GM21515 (cell line): ENCODE measurements around the gene LEPROT.

ENCODE experiments used
- ATAC-seq: cut with Tn5 transposase; IDR thresholded peaks from one replicate; pipeline ENCODE4 v1.9.1; 2021; ENCODE audit not compliant: unreplicated experiment

Gene LEPROT

DNA sequence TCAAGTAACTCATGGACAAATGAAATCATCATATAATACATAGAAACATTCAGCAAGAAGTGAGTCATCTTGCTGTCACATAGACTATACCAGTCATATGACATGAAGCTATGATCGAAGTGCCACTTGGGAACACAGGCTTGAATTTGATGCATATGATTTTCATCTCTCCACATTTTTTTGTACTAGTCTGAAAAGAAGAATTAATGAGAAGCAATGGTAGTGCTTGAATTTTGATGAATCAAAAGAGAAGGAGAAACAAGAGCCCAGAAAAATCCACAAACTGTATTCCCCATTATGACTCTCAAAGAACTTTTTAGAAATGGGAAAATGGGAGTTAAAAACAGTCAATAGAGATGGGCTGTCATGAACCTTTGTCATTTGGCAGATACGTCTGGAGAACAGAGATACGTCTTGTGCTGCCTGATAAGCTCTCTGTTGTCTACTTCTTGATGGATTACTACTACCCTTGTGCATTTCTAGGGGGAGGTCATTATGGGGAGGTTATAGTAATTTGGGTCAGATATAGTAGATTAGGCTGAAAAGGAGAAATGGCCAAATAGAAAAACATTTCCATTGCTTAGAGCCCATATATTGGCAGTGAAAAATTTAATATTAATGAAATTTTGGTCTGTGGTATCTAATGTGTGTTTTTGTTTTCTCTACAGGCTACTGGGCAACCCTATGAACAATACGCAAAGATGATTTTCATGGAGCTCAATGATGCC, 8.0 kb upstream of the LEPROT start:
- no peak for ATAC-seq

DNA sequence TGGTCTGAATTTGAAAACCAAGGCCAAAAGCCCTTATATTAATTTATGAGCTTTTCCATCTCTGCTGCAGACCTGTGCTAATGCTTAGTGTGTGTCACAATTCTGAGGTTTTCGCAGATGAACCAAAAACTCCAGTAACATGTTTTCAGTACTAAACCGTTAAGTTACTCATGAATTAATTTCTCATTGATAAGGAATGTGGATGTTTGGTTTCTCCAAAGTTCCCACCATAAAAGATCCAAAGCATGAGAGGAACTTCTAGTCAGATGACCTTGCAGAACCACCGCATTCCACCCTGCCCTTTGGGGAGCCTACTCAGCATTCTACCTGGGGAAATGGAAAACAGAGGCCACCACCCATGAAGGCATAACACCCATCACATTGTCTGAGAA, 7.5 kb upstream of the LEPROT start:
- no peak for ATAC-seq

DNA sequence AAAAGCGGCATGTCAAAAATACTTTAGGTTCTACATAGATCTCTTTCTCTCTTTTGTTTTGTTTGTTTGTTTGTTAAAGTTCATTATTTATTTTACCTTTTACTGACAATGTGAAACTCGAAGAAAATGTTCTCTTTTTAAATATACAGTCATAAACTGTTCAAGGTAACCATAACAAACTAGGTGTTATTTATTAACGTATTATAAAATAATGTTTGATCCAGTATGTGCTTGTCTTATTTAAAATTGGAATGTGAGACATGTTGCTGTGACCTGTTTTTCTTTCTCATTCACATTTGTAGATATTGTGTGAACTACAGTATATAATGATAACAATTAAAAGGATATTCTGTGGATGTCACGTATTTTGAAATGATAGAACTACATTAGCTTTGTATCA, 5.9 kb upstream of the LEPROT start:
- no peak for ATAC-seq

DNA sequence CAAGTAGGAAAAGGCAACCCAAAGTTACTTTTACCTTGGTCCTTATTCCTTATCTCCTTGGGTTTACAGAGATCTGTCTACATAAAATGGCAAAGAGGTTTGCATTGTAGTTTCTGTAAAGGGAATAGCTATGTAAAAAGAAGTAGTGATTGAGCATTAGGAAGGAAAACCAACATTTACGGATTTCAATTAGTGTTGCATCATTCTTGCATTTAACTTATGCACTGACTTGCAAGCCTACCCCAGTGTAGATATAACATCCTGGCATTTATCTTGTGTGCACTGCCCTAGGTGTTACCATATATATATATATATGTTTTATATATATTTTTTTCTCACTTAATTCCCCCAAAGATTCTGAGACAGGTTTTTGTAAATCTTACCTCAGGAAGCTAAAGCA, 3.7 kb upstream of the LEPROT start:
- no peak for ATAC-seq

DNA sequence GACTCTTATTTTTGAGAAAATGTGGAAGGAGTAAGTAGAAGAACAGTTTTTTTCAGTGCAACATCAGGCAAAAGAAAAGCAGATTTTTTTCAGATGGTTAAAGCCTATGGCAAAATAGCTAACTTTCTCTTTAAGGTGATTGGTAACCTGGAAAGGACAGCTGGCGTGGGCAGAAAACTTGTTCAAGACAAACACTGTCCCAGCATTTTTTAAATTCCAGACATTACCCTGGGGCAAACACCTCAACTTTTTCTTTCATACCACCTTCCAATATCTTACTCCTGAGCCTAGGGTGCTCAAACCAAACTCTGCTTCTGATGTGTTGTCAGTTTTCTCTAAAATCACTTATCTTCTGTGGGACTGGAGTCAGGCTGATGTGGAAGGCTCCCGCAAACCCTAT, 2.7 kb upstream of the LEPROT start:
- ATAC-seq: no peak

DNA sequence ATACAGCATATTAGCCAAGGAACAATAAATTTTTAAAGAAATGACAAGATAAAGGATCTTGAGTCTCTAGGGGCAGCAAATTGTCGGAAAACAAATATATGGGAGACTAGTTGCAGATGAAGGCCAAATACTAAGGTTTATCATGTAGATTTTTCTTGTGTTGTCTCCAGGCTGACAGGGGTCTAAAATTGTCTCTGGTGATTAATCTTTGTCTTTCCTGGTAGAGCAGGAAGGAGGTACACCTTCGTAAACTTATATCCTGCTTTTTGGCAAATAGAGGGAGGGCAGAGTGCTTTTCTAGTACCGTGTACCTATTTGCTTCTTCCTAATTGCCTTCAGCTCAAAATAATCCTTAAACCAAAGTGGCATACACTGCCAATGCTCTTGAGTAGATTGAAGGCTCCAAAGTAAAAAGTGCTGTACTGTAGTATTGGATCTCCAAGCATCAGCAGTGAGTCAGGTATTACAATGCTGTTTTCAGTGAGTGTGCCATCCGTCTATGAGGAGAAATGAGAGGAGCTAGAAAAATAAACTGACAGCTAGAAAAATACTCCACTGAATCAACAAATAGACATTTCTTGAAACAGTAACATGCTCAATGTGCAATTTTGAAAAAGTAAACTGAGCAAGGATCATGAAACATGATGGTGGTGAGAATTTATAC, 1.8 kb upstream of the LEPROT start:
- no peak for ATAC-seq

DNA sequence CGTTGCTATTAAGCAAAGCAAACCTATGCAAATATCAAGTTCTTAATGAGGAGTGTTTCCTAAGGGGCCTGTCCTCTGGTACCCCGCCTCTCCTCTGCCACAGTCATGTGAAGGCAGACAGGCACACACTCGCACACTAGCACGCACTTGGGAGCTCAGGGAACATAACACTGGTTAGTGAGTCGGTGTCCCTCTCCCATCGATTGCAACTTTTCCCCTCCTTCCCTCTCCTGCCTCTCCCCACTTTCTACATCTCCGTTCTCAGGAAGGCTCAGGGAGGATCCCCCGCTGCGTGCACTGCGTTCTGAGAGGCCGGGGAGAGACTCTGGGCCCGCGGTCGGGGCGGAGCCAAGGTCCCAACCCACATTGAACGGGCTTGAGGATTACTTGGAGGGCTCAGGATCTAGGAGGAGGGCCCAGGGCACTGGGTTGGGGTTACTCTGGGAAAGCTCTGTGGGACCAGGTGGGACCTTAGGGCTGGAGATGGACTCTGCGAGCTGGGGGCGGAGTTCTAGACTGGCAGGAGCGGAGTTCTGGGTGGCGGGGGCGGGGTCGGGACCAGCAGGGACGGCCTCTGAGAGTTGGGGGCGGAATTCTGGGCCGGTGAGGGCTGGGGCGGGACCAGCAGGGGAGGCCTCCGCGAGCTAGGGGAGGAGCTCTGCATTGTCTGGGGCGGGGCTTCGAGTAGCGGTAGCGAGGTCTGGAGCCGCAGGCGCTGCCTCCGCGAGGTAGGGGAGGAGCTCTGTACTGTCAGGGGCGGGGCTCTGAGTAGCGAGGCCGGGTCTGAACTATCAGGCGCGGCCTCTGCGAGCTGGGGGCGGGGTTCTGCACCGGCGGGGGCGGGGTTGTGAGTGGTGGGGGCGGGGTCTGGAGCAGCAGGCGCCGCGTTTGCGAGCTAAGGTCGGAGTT, 533 bp upstream of the LEPROT start:
- peak; percentile 94 for ATAC-seq

DNA sequence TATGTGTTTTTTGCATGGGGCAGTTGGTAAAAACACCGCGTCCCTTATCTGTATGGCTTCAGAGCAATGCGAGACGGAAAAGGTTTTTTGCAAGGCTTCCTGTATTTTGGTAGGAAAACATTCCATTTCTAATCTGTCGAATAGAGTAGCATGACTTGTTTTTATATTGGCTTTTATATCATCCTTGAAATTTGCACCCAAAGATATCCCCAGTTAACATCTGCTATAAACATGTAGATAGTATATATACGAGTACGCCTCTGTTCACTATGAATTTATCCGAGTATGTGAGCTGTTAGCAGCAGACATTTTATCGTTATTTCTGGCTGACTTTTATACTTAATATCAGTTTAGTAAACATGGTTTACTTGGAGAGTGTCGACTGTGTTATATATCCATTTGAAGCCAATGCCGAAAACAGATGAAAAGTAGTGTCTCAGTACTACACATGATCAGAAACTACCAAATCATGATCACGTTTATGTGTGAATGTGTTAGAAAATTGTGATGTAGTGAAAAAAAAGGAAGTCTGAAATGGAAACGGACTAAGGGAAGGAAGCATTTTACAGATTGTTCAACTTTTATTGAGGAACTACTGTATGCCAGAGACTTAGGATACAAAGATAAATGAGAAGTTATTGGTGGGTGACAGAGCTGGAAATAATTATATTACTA, 1.0 kb downstream of the LEPROT start:
- no peak for ATAC-seq

DNA sequence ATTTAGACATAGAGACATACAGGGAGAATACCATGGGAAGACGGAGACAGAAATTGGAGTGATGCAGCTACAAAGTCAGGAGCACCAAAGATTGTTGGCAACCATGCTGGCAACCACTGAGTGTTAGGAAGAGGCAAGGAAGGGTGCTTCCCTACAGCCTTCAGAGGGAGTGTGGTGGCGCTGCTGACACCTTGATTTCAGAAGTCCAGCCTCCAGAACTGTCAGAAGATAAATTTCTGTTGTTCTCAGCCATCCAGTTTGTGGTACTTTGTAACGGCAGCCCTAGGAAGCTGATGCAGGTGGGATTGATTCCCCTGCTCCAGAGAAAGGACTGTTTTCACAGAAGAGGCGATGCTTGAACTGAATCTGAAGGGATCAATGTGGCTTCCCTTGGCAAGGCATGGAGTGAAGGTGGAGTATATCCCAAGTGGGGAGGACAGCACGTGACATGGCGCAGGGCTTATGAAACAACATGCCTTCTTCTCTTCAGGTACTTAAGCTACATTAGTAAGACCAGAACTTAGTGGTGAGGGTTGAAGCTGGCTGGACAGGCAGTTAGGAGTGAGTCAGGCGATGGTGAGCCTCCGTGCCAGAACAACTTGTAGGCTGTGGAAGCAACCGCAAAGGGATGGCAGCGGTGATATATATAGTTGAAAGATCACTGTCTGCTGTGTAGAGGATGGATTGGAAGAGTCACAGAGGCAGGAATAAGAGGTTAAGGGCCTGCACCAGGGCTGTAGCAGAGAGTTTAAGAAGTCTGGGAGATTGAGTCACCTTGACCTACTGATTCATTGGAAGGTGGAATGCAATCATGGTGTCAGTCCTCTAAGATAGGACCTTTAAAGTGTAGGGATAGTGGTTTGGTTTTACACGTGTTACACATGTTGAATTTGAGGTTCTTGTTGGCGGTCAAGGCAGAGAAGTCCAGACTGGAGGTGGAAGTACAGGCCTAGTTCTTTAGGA, 2.1 kb downstream of the LEPROT start:
- ATAC-seq: no peak

DNA sequence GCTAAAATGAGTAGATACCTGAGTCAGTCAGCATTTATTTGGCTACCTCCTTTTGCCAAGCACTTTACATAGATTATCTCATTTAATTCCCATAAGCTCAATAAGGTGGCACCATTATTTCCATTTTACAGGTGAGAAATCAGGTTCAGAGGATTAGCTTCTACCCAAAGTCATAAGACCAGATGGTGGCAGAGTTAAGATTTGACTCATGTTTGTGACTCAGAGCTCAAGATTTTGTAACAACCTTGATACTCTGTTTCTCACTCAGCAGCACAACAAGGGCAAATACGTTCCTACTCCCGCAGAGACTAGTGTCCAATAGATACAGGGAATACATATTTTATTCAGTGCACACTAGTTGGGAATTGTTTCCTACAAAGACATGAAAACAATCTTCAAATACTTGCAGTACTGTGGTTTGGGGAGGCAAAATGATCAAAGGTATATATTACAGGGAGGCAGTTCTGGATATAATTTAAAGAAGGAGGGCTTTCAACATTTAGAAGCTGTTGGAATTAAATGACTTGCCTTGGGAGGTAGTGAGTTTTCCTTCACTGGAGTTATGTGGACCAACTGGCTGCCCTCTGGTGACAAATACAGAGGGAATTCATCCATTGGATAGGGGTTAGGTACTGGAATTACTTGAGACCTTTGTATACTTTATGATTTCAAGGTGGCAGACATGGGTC, 3.6 kb downstream of the LEPROT start:
- no peak for ATAC-seq

DNA sequence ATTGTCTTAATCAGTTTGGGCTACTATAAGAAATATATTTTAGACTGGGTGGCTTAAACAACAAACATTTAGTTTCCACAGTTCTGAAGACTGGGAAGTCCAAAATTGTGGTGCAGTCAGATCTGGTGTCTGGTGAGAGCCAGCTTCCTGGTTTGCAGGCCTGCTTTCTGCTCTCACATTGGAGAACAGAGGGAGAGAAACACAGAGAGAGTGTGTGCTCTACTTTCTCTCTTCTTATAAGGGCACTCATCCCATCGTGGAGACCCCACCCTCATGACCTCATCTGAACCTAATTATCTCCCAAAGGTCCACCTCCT, 4.1 kb downstream of the LEPROT start:
- ATAC-seq: no peak

DNA sequence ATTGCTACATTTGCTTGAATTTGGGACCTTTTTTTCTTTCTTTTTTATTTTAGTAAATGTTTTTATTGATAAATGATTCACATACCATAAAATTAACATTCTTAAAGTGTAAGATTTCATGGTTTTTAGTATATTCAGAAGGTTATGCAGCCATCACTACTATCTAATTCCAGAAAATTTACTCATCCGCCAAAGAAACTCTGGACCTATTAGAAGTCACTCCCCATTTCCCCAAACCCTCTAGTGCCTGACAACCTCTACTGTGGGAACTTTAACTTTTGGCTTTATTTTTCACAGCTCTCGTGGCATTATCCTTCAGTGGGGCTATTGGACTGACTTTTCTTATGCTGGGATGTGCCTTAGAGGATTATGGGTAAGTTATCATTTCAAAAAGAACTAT, 4.5 kb downstream of the LEPROT start:
- ATAC-seq: no peak

DNA sequence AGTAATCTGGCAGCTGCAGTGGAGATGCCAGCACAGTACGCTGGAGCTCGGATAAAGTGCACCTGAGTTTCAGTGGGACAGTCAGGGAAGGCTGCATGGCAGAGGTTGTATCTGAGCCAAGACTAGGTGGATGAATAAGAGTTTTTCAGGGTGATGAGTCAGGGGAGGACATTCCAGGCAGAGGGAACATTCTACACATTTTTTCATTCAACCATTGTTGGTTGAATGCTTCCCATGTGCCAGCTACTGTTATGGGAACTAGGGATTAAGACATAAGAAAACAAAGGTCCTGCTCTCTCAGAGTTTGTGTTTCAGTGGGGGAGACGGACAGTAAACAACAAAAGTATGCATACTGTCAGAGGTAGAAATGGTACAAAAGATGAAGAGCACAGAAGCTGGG, 5.2 kb downstream of the LEPROT start:
- no peak for ATAC-seq

DNA sequence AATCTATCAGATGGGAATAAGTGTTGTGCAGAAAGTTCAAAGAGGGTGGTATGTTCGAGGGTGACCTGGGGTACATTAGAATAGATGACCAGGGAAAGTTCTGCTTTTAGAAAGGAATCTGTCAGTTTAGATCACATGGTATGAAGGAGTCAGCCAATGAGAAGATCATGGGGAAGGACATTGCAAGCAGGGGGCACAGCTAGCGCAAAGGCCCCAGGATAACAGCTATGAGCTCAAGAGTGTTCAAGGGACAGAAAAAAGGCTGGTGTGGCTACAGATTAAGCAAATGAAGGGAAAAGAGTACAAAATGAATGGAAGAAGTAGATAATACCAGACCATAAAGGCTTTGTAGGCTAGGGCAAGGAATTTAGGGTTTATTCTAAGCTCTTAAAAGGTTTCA, 8.6 kb downstream of the LEPROT start:
- ATAC-seq: no peak

DNA sequence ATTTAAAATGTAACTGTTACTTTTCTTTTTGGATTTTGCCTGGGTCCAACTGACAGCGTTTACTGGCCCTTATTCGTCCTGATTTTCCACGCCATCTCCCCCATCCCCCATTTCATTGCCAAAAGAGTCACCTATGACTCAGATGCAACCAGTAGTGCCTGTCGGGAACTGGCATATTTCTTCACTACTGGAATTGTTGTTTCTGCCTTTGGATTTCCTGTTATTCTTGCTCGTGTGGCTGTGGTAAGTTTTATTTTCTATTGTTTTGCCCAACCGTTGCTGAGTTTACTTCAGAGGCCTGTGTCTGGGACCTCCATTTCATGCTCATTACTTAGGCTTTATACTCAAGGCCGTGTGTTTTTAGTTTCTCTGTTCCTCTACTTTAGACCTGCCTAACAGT, 9.3 kb downstream of the LEPROT start:
- ATAC-seq: no peak

DNA sequence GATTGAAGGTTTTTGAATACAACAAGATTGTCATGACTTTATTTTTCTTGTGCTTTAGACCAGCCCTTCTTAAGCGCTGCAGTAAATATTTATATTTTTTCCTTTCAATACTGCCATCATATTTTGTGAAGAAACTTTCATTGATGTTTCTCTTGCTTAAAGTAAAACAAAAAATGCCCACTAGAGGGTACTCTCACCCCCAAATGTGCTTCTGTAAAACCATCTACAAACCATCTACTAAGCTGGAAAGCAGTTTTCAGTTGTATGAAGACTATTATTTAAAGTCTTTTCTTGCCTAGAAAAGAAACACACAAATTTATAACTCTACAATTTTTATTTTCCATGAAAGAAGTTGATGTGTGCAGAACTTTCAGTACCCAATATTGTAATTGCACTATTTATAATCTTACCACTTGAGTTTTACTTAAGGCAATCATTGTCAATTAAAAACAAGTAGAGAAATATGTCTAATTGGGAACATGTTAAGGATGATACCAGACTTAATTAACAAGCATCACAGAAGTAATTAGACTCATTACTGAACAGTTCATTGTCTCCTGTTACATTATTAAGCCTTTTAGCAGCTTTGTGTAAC, 10.7 kb downstream of the LEPROT start:
- no peak for ATAC-seq

DNA sequence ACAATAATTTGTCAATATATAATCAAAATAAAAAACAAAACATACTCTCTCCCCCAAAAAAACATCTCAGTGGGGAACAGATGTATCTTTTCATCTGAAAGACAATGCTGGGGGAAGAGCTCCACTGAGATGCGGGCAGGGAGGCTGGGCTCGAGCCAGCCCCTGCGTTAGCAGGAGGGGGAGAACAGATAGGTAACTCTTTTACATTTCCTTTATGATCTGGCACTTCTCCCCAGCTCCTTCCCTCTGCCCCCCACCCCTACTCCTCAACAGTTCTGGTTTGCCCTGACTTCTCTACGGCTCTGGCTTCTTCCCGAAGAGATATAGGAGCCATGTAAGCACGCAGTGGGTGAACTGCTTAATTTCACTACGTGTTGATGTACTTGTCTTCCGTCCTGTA, 12.4 kb downstream of the LEPROT start:
- no peak for ATAC-seq

DNA sequence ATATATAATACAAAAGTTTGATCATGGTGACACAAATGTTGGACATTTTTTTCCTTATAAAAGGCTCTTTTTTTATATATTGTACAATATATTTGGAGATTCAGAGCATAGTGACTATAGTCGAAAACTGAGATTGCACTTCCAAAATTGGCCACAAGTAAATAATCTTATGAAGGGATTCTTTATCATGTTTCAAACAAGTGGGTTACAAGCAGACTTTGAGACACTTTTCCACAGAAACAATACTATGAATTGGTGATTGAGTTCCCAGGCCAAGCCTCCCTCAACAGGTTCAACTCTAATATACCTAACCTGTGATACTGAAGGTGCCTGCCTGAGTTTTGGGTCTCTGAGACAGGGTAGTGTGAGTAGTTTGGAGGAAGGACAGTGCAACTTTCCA, 13.8 kb downstream of the LEPROT start:
- no peak for ATAC-seq

DNA sequence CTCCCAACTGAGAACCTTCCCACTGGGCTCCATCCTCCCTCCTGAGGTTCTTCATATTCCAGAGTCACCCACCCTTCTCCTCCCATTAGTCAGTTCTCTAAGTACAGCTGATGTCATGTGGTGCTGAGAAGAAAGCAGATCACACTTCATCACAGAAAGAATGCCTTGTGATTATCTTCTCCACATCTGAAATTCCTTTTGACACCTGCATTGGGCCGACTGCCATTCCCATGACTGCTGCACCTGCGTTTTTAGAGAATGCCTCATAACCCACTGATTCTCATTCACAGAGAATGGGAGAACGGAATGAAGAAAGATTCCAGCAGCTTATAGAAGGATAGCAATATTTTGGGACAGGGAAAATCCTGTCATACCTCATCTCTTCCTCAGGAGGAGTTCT, 14.3 kb downstream of the LEPROT start:
- no peak for ATAC-seq
